HEK293 (cell line): ENCODE data around the gene TBX4.
A peak's percentile ranks its signal among the peaks of the same experiment; 100 is the strongest.

Experiments
- CTCF ChIA-PET: fragments of 350-600 bp; formaldehyde crosslinking; extraction: SDS; loops from one replicate; lab custom pipeline; 2021; ENCODE audit warnings: antibody characterized with exemption; lab: Yijun Ruan, JAX
- POLR2A ChIA-PET: fragments of 300-600 bp; formaldehyde crosslinking; extraction: SDS; loops from one replicate; lab custom pipeline; 2020; ENCODE audit warnings: antibody characterized with exemption, inconsistent platforms; lab: Yijun Ruan, JAX
- H3K27ac ChIP-seq: fragments of 200-500 bp; sonication (Bioruptor generic); 2 replicates; pipeline ENCODE4 v1.5.1; 2014; ENCODE audit warnings: low read depth, low read length, control low read depth, inconsistent platforms; ENCODE audit errors: extremely low read depth
- H3K36me3 ChIP-seq, 2 experiments: fragments of 200-500 bp in 1 of 2; sonication (Bioruptor generic) in 1 of 2; 1 replicate in 1 of 2; 2 replicates in 1 of 2; pipeline ENCODE4 v1.5.1; 2014 to 2017; ENCODE audit warnings: inconsistent platforms in 2 of 2, low read length in 2 of 2; ENCODE audit not compliant: control insufficient read depth in 2 of 2, insufficient read depth in 1 of 2
- H3K4me1 ChIP-seq: fragments of 200-500 bp; sonication (Bioruptor generic); 2 replicates; pipeline ENCODE4 v1.5.1; 2014; ENCODE audit warnings: mild to moderate bottlenecking, low read length, inconsistent platforms; ENCODE audit not compliant: control insufficient read depth, insufficient read depth
- H3K4me3 ChIP-seq: 2 replicates; pipeline ENCODE4 v1.5.1; 2011; ENCODE audit warnings: low read depth, mild to moderate bottlenecking, control low read depth, low read length, moderate library complexity
- H3K9me3 ChIP-seq: fragments of 200-500 bp; sonication (Bioruptor generic); 2 replicates; pipeline ENCODE4 v1.5.1; 2014; ENCODE audit warnings: low read depth, low read length, inconsistent platforms; ENCODE audit not compliant: control insufficient read depth, insufficient read depth
- FEZF1 ChIP-seq: fragments of 450-650 bp; formaldehyde crosslinking; IDR thresholded peaks from 2 replicates; pipeline ENCODE4 v1.5.1; 2016; ENCODE audit warnings: missing biosample characterization, missing genetic modification characterization
- KLF9 ChIP-seq: fragments of 450-650 bp; formaldehyde crosslinking; IDR thresholded peaks from 2 replicates; pipeline ENCODE4 v1.5.1; 2016; ENCODE audit warnings: missing biosample characterization, missing genetic modification characterization, low read depth
- OSR2 ChIP-seq: fragments of 450-650 bp; formaldehyde crosslinking; IDR thresholded peaks from 2 replicates; pipeline ENCODE4 v1.5.1; 2016; ENCODE audit warnings: missing biosample characterization, missing genetic modification characterization
- SETDB1 ChIP-seq: IDR thresholded peaks from one replicate; pipeline ENCODE4 v1.6.1; 2017; ENCODE audit warnings: mild to moderate bottlenecking, low read length, moderate library complexity, mixed read lengths; ENCODE audit not compliant: insufficient read length
- ZNF274 ChIP-seq, 2 experiments: fragments of 200-500 bp in 1 of 2; fragments of 450-650 bp in 1 of 2; sonication (Bioruptor generic) in 1 of 2; formaldehyde crosslinking in 1 of 2; IDR thresholded peaks; 2 replicates each; pipeline versions ENCODE4 v1.5.1 to v1.6.1; 2014 to 2016; ENCODE audit warnings: borderline replicate concordance in 1 of 2, inconsistent platforms in 1 of 2, low read length in 1 of 2, missing biosample characterization in 1 of 2, missing genetic modification characterization in 1 of 2
- ZNF324 ChIP-seq: fragments of 450-650 bp; formaldehyde crosslinking; IDR thresholded peaks from 2 replicates; pipeline ENCODE4 v1.5.1; 2016; ENCODE audit warnings: missing biosample characterization, missing genetic modification characterization
- ZNF366 ChIP-seq: fragments of 450-650 bp; formaldehyde crosslinking; conservative IDR thresholded peaks from 2 replicates; pipeline ENCODE4 v1.5.1; 2016; ENCODE audit warnings: missing biosample characterization, missing genetic modification characterization
- ZNF48 ChIP-seq: fragments of 450-650 bp; formaldehyde crosslinking; IDR thresholded peaks from 2 replicates; pipeline ENCODE4 v1.5.1; 2016; ENCODE audit warnings: missing biosample characterization, missing genetic modification characterization
- ZNF658 ChIP-seq: fragments of 450-650 bp; formaldehyde crosslinking; IDR thresholded peaks from 2 replicates; pipeline ENCODE4; 2016; ENCODE audit warnings: missing biosample characterization, missing genetic modification characterization
- TF ChIP-seq, protein P1 (sequence below): fragments of 450-650 bp; formaldehyde crosslinking; IDR thresholded peaks from 2 replicates; pipeline ENCODE4 v1.5.1; 2016; ENCODE audit warnings: missing biosample characterization, missing genetic modification characterization, borderline replicate concordance
- TF ChIP-seq, protein P2 (sequence below): fragments of 450-650 bp; formaldehyde crosslinking; IDR thresholded peaks from 2 replicates; pipeline ENCODE4 v1.5.1; 2016; ENCODE audit warnings: missing biosample characterization, missing genetic modification characterization
- TF ChIP-seq, protein P3 (sequence below): fragments of 450-650 bp; formaldehyde crosslinking; IDR thresholded peaks from 2 replicates; pipeline ENCODE4 v1.5.1; 2016; ENCODE audit warnings: missing biosample characterization, missing genetic modification characterization
- TF ChIP-seq, protein P4 (sequence below): fragments of 450-650 bp; formaldehyde crosslinking; IDR thresholded peaks from 2 replicates; pipeline ENCODE4 v1.5.1; 2016; ENCODE audit warnings: missing biosample characterization, missing genetic modification characterization
- TF ChIP-seq, protein P5 (sequence below): fragments of 450-650 bp; formaldehyde crosslinking; IDR thresholded peaks from 2 replicates; pipeline ENCODE4 v1.5.1; 2016; ENCODE audit warnings: missing biosample characterization, missing genetic modification characterization

The TBX4 gene

DNA sequence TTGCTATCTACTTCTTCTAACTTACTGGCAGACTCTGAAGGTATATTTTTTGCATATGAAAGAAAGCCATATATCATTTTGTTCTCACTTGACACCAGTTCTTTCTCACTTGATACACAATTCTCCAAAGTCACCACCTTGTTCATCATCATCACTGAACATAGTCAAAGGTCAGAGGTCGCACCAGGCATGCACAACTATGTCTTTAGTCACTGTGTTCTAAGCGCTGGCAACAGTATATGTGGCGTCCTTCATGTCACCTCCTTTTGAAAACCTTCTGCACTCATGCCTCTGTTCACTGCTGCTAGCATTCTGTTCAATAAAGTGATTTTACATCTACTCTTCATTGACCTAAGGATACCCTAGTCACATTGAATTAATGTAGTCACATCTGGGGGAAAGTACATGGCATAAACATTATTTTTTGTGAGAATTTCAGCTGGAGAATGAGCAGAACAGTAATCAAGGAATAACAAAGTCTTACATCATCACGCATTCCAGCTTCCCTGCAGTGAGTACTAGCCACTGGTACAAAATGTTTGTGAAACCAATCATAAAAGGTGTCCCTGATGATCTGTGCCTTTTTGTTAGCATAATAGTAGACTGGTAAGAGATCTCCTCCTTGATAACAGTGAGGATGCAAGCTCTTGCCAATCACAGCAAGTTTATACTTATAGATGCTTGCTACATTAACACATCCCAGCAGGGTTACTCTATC lies 20.5 kb upstream of the TBX4 start (continued):
- TF ChIP-seq, protein P1, sequence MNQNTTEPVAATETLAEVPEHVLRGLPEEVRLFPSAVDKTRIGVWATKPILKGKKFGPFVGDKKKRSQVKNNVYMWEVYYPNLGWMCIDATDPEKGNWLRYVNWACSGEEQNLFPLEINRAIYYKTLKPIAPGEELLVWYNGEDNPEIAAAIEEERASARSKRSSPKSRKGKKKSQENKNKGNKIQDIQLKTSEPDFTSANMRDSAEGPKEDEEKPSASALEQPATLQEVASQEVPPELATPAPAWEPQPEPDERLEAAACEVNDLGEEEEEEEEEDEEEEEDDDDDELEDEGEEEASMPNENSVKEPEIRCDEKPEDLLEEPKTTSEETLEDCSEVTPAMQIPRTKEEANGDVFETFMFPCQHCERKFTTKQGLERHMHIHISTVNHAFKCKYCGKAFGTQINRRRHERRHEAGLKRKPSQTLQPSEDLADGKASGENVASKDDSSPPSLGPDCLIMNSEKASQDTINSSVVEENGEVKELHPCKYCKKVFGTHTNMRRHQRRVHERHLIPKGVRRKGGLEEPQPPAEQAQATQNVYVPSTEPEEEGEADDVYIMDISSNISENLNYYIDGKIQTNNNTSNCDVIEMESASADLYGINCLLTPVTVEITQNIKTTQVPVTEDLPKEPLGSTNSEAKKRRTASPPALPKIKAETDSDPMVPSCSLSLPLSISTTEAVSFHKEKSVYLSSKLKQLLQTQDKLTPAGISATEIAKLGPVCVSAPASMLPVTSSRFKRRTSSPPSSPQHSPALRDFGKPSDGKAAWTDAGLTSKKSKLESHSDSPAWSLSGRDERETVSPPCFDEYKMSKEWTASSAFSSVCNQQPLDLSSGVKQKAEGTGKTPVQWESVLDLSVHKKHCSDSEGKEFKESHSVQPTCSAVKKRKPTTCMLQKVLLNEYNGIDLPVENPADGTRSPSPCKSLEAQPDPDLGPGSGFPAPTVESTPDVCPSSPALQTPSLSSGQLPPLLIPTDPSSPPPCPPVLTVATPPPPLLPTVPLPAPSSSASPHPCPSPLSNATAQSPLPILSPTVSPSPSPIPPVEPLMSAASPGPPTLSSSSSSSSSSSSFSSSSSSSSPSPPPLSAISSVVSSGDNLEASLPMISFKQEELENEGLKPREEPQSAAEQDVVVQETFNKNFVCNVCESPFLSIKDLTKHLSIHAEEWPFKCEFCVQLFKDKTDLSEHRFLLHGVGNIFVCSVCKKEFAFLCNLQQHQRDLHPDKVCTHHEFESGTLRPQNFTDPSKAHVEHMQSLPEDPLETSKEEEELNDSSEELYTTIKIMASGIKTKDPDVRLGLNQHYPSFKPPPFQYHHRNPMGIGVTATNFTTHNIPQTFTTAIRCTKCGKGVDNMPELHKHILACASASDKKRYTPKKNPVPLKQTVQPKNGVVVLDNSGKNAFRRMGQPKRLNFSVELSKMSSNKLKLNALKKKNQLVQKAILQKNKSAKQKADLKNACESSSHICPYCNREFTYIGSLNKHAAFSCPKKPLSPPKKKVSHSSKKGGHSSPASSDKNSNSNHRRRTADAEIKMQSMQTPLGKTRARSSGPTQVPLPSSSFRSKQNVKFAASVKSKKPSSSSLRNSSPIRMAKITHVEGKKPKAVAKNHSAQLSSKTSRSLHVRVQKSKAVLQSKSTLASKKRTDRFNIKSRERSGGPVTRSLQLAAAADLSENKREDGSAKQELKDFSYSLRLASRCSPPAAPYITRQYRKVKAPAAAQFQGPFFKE (tag by site-specific recombination) = no peak
- TF ChIP-seq OSR2 = 0 out of 2 replicates have a peak, but pooled peaks have one; percentile 27
- no peak for TF ChIP-seq SETDB1
- TF ChIP-seq ZNF48 = no peak
- TF ChIP-seq ZNF324 = no peak
- no peak for TF ChIP-seq ZNF658 (tag by site-specific recombination)
- TF ChIP-seq ZNF274 (IDR thresholded peaks at IDR 0.05; ENCODE audit: low read length) = no peak
- TF ChIP-seq ZNF274 (tag by site-specific recombination; IDR thresholded peaks at IDR 0.05; ENCODE audit: borderline replicate concordance) = no peak
- TF ChIP-seq, protein P2, sequence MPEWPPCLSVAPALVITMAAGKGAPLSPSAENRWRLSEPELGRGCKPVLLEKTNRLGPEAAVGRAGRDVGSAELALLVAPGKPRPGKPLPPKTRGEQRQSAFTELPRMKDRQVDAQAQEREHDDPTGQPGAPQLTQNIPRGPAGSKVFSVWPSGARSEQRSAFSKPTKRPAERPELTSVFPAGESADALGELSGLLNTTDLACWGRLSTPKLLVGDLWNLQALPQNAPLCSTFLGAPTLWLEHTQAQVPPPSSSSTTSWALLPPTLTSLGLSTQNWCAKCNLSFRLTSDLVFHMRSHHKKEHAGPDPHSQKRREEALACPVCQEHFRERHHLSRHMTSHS = no peak
- TF ChIP-seq, protein P3, sequence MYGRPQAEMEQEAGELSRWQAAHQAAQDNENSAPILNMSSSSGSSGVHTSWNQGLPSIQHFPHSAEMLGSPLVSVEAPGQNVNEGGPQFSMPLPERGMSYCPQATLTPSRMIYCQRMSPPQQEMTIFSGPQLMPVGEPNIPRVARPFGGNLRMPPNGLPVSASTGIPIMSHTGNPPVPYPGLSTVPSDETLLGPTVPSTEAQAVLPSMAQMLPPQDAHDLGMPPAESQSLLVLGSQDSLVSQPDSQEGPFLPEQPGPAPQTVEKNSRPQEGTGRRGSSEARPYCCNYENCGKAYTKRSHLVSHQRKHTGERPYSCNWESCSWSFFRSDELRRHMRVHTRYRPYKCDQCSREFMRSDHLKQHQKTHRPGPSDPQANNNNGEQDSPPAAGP (tag by site-specific recombination) = no peak
- no peak for TF ChIP-seq ZNF366 (tag by site-specific recombination)
- TF ChIP-seq, protein P4, sequence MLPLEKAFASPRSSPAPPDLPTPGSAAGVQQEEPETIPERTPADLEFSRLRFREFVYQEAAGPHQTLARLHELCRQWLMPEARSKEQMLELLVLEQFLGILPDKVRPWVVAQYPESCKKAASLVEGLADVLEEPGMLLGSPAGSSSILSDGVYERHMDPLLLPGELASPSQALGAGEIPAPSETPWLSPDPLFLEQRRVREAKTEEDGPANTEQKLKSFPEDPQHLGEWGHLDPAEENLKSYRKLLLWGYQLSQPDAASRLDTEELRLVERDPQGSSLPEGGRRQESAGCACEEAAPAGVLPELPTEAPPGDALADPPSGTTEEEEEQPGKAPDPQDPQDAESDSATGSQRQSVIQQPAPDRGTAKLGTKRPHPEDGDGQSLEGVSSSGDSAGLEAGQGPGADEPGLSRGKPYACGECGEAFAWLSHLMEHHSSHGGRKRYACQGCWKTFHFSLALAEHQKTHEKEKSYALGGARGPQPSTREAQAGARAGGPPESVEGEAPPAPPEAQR (tag by site-specific recombination) = no peak
- TF ChIP-seq FEZF1 = peak; percentile 27; the same call in 1 of the 2 replicates
- no peak for TF ChIP-seq KLF9 (tag by site-specific recombination)

DNA sequence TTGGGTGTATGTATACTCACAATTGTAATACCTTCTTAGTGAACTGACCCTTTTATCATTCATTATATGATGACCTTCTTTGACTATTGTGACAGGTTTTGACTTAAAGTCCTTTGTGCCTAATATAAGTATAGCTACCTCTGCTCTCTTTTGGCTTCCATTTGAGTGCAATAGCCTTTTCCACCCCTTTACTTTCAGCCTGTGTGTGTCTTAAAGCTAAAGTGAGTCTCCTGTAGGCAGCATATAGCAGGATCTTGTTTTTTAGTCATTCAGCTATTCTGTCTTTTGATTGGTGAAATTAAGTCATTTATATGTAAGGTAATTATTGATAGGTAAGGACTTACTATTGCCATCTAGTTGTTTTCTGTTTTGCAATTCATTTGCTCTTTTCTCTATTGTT lies 15.9 kb upstream of the TBX4 start:
- H3K27ac ChIP-seq = no peak overlapping the region
- no peaks in the 10 kb centered on the region for H3K36me3 ChIP-seq
- H3K4me1 ChIP-seq = no peaks in the 10 kb centered on the region
- H3K9me3 ChIP-seq = no peaks in the 10 kb centered on the region; the same call in 1 of the 2 replicates
- TF ChIP-seq SETDB1 = peak; percentile 68
- TF ChIP-seq, protein P5, sequence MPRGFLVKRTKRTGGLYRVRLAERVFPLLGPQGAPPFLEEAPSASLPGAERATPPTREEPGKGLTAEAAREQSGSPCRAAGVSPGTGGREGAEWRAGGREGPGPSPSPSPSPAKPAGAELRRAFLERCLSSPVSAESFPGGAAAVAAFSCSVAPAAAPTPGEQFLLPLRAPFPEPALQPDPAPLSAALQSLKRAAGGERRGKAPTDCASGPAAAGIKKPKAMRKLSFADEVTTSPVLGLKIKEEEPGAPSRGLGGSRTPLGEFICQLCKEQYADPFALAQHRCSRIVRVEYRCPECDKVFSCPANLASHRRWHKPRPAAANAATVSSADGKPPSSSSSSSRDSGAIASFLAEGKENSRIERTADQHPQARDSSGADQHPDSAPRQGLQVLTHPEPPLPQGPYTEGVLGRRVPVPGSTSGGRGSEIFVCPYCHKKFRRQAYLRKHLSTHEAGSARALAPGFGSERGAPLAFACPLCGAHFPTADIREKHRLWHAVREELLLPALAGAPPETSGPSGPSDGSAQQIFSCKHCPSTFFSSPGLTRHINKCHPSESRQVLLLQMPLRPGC (tag by site-specific recombination) = no peak
- H3K4me3 ChIP-seq = no peak overlapping the region
- ChIA-PET CTCF (interaction anchor here (0.8 kb wide), 1 partner anchor 96 kb away, joined by 3 read pairs; no protein-coding TSS in a partner anchor), POLR2A (no interaction called here)
